Stimulated activated CD8-positive, alpha-beta memory T cell treated with anti-CD3 and anti-CD28 coated beads, Interleukin-12 subunit alpha, Interleukin-12 subunit beta, amount 100 ng/mL, for 24 hours (primary cell): Measurements from ENCODE around the gene ATRN.

ENCODE experiments used
- DNase-seq: peaks from one replicate; pipeline ENCODE4 v3.0.0-alpha.2; 2020; ENCODE audit errors: extremely low read depth

ATRN gene

DNA sequence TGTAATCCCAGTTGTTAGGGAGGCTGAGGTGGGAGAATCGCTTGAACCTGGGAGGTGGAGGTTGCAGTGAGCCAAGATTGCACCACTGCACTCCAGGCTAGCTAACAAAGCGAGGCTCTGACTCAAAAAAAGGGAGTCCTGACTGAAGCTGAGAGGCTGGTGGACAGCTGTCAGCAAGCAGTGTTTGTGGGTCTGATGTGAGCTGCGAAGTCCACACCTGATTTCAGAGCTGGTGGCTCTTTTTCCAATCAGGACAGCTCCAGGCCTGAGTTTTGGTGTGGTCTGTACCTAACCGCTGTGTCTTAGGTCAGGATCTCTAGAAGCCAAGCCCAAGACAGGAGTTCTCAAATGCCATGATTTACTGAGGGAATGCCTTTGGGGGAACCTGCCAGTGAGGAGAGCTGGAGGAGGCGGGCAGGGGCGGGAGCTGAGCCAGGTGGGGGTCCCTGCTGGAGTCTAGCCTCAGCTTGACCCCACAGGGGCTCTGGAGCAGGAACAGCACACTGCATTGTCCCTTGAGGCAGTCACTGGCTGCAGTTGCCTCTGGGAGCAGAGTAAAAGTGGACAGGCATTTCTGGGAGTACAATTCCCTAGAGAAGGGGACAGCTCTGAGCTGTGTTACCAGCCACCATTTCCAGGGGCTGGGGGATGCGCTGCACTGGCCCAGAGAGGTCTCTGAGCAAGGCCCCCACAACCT lies 187.3 kb downstream of the ATRN start:
- DNase-seq = no peak

DNA sequence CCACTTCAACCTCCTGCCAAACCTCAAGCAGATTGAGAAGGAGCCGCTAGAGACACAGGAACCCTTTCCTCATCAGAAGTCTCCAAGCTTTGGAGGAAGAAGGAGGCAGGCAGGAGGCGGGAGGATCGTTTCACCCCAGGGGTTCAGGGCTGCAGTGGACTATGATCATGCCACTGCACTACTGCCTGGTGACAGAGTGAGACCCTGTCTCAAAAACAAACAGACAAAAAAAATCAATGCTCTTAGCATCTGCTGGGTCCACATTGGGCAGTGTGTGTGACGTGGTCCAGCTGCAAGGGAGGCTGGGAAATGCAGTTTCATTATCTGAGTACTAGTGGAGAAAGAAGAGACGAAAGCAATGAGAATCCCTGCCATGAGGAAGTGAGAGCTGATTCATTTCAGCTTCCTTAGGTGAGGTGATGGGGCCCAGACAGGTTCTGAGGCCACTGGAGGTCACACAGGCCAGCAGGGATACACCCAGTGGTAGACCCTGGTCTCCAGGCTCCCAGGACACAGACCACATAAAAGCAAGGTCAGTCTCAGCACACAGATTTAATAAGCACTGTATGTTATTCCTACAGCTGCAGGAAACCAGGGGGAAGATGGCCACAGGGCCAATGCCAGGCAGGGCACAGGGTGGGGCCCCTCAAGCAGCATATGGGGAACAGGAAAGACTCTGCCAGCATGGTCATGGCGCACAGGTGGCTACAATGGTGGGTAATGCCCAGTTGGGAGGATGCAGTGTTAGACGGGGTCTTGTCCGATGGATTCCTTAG lies 188.1 kb downstream of the ATRN start:
- no peak for DNase-seq

DNA sequence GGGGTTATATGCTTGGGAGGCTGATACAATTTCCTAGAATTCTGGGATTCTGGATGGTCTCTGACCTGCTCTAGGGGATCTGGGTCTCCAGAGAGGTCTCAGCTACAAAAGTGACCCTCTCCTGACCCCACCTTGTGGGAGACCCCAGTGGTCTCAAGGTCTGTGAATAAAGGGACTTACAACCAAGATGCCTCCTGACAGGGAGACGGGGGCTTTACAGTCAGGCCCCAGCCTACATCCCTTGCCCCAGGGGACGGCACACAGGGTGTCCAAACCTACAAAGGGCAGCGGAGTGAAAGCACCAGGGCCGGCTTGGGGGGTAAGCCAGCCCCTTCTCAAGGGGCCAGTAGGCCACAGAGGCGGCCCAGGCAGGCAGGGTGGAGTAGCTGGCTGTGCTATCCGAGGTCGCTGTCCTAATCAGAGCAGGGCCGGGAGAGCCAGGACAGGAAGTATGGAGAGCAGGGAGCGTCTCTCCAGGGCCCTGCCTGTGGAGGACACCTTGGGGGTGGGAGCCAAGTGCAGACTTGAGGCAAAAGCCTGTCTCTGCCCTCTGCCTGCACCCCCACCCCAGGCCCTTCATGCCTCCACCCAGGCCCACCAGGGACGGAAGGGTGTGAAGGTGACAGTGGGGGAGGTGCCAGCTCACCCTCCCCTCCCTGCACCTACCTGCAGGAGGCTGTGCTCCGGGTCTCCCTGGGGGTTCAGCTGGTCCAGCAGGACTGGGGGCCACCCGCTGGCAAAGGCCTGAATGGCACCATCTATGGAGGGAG lies 188.9 kb downstream of the ATRN start:
- DNase-seq = no peak

DNA sequence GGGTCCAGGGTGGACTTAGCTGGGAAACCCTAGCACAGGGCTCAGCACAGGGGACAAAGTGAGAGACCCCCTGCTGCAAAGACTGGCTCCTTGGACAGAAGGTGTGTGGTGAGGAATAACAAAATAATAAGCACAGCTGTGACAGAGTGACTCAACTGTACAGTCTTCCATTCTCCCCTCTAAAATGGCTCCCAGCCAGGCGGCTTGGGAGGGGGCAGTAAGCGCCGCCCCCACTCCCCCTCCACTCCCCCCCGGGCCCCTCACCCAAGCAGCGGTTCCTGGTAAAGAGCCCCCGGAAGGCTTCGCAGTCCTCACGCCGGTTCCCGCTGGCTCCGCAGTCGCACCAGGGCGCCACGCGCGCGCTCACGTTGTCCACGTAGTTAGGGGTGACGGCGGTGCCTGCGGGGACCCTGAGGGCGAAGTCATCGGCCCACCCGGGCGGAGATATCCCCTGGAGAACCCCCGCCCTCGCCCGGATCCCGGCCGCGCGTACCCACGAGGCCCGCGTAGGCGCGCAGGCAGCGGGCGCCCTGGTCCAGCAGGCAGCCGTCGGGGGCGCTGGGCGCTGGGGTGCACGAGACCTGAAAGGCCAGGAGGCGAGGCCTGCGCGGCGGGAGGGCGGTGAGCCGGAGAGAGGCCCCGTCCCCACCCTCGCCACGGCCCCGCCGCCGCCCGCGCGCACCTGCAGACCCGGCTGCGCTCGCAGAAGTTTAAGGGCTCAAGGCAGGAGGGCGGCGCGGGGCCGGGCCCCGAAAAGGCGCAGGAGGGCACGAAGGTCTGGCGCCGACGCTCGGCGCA lies 189.6 kb downstream of the ATRN start:
- no peak for DNase-seq

DNA sequence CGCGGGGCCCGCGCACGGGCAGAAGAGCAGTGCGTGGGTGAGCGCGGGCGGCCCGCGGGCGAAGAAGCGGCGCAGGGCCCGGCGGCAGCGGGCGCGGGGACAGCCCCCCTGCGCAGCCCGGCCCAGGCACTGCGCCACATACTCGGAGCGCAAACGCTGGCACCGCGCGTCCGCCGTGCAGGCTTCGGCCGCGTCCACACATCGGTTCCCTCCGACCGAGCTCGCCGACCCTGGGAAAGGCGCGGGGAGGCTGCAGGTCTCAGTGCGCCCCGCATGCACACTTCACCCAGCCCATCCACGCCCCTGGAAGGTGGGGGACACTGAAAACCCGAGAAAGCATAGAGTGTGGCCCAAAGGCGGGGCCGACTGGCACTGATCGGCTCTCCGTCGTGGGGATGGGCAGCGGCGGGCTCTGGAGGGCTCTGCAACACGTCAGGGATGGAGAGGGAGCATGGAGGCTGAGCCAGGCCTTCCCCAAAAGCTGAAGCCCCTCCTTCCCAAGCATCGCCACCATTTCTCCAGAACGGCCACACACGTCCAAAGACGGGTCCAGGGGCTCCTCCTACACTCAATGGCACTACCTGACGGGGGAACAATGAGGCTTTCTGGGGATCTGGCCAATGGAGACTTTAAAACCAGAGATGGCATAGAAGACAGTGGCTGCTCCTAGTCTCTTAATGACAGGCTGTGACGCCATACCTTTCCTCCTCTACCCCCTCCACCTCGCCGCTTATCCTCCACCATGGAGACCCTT lies 190.4 kb downstream of the ATRN start:
- DNase-seq = no peak

DNA sequence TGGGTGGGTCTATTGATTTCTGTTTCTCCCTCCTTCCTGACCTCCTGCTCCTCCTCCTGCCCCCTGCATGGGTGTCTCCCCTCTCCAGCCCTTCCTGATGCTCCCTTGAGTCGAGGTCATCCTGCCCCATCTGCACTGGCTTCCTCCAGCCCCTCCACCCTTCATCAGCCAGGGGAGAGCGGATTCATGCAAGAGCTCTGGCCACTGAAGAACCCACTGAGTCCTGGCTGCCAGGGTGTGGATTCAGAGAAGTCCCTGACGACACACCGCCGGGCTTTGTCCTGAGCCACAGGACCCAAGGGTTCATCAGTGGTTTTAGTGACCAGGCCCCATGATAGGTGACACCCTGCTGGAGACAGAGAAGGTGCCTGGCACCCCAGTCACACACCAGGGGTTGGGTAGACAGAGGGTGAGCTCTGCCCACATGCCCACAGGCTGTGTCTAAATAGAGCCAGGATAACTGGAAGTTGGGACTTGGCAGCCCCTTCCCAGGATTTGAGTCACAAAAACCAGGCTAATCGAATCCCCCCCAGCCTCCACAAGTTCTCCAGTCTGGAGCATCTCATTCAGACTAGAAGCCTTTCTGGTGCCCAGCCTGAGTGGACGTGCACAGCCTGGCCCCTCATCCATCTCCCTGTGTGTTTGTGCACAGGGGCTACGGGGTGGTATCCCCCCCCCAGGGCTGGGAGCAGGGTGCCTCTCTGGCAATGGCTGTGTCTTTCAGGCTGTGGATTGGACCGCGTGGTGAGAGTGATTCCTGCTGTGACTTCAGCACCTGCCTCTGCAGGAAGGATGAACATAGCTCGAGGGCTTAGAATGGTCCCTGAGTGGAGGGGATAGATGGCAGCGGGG lies 191.2 kb downstream of the ATRN start:
- no peak for DNase-seq

DNA sequence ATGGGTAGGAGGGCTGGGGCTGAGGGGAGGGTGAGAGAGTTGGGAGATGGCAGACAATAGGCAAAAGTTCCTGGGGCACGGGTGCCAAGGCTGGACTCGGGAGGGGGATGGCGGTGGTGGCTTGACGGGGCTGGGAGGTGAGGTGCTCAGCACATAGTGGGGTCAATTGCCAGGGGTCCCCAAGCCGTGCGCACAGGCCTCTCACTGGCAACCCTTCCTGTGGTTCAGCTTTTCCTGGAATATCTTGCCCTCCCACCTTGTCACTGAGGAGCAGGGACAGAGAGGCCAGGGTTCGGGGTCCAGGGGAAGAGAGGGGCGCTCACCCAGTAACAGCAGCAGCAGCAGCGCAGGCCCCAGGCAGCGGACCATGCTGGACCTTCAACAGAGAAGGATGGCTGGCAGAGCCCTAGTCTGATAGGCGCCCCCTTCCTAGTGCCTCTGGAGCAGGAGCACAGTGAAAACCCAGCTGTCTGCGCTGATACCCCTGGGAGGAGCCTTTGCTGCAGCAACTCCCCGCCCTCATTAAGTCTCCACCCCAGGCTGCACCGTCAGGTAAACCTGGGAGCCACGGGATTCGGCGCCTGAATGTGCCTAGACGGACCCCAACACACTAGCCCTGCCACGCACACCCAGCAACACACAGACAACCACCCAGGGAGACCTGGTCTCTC lies 192.3 kb downstream of the ATRN start, which contains the start of gene GFRA4:
GFRA4 (minus strand) TSS at position 369 of the 671 bp plus-strand sequence; CDS start at position 369, 0 bp downstream.
- no peak for DNase-seq

DNA sequence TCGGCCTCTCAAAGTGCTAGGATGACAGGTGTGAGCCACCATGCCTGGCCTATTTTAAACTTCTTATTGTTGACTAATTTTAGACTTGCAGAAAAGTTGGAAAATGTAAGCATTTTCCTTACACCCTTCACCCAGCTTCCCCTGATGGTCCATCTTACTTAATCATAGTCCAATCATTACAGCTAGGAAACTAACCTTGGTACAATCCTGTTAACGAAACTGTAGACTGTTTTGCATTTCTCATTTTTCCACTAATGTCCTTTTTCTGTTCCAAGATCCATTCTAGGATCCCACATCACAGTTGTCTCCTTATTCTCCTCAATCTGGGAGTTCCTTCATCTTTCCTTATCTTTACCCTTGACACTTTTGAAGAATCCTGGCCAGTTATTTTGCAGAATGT lies 193.0 kb downstream of the ATRN start:
- DNase-seq = no peak

DNA sequence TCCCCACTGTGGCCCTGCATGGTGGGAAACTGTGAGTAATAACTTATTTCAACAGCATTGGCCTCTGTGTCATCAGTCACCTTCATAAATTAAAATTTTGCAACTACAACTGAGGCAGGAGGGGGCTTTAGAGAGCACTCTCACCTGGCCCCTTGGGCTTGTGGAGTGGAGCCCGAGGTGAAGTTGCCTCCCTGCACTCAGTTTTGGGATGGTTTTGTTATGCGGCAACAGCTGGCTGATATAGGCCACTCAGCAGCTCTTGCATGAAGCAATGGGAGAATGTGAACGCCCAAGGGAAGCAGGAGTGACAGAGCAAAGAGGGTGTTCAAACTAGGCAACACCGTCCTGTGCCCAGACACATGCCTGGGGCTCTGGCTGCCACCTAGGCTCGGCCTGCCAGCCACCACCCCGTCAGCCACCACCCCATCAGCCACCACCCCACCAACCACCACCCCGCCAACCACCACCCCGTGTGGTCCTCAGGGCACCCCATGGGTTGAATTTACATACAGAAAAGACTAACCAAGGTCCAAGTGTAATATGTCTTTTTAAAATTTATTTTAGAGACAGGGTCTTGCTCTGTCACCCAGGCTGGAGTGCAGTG lies 196.7 kb downstream of the ATRN start:
- DNase-seq = no peak

DNA sequence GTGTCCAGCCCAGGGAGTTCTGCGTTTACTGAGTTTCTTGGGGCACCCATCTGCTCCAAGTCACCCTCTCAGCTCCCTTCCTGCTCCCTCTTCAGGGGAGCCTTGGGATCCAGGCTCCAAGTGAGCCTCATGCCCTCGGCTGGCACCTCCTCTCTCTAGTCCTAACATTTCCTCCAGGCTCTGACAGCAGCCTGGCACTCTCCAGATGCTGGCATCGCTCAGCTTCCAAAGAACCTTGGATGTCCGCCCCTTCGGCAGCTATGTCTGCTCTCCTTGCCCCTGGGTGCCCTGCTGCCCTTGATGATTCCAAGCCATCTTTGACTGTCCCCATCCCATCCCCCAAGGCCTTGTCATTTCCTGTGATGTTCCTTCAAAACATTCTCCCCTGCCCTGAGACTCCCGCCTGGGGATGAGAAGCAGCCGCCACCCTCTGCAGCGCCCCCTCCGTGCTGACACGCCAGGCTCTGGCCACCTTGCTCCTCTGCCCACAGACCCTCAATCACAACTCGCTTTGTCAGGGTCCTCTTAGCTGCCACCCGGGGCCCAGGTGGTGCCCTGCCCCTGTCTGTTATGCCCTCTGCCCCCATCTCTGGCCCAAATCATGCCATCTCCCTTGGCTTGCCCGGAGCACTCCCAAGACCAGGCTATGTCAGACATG lies 199.0 kb downstream of the ATRN start:
- no peak for DNase-seq

DNA sequence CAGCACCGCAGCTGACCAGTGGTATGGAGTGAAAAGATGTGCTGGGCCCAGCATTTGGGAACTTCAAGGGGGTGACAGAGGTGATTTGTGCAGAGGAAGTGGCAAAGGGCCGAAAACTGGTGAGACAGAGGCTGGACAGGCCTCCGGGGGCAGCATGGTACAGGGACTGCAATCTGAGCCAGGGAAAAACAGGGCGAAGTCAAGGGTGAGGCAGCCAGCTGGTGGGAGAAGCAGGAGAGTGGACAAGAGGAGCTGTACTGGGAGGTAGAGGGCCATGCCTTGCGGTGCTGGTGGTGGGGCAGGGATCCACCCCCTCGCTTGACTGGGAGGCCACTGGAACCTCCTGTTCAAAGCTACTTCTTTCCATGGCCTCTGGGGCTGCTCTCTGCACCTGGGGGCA lies 199.7 kb downstream of the ATRN start:
- no peak for DNase-seq

DNA sequence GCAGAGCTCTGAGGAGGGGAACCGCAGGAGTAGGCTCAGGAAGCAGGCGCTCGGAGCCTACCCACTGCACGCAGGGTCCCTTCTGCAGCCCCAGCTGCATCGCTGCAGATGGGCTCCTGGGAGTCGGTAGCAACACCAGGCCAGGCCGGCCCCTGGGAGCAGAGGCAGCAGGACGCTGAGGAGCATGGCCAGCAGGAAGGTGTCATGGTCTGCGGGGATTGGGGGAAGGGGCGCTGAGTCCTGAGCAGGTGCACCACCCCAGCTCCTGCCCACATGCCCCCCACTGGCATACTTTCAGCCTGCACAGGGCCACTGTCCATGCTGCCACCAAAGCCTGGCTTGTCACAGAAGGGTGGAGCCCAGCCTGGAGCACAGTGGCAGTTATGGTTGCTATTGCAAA lies 200.1 kb downstream of the ATRN start:
- no peak for DNase-seq

DNA sequence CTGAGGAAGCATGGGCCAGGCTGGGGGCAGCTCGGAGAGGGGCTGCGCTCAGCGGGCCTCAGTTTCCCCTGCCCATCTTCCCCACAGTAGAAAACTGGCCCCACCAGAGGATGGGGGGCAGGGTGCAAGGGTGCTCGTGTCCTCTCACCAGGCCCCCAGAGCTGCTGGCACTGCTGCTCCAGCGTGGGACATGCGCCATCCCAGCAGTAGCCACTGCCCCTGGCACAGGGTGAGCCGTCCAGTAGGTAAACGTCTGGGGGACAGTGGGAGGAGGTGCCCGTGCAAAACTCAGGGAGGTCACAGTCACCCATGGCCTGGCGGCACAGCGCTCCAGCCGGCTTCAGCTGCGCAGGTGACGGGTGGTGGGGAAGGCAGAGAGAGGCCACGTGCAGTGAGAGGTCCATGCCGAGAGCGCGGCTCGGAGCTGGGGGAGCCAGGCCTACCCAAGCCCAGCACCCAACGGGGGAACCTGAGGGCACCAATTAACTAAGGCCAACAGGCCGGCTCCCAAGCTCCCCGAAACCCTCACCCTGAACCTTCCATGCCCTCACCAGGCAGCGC lies 201.2 kb downstream of the ATRN start:
- no peak for DNase-seq

DNA sequence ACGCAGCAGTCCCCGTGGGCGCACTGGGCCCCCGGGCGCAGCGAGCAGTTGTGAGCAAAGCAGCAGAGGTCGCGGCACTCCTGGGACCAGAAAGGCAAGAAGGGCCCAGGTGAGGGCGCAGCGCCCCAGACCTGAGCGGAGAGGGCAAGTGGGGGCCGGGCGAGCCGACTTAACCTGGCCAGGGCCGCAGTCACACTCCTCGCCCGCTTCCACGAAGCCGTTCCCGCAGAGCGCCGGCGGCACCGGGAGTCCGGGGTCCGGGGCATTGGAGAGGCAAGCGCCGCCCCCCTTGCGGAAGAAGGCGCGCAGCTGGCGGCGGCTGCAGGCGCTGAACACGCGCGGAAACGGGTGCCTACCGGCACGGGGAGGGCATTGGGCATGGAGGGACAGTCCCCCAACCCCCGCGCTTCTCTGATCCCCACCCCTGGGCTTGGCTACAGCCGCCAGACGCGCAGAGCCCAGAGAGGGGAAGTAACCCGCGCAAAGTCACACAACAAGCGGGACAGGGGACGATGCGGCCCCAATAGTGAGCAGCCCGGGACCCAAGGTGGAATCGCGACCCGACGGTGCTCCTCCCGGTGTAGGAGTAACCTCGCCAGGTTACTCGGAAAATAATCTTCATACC lies 201.8 kb downstream of the ATRN start:
- DNase-seq = no peak

DNA sequence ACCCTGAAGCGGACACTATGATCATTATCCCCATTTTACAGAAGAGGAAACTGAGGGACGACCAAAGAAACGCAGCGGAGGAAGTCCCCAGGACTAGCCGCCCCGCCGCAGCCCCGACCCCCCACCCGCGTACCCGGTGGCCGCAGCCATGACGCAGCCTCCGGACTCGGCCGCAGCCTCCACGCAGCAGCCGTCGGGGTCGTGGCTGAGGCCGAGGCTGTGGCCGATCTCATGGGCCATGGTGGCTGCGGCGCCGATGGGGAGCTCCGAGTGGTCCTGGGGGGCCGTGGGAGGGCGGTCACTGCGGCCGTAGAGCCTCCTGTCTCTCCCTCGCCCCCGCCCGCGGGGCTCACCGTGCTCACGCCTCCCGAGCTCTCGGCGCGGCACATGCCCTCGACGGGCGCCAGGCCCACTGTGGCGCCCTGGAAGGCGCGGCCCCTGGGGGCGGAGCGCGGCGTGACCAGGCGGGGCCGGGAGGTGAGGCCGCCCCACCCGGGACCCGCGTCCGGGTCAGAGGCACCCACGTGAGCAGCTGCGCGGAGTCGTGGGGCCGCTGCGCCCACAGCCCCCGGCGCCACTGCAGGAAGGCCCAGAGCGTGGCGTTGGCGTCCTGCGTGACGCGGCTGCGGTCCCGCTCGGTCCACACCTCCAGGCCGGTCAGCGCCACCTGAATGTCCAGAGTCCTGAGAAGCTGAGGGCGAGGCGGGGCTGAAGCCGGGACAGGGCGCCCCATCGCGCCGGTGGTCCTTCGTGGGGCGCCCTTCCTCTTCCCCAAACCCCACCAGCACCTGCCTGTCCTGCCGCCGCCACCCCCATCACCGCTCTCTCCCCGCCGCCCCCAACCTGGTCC lies 202.6 kb downstream of the ATRN start:
- no peak for DNase-seq

DNA sequence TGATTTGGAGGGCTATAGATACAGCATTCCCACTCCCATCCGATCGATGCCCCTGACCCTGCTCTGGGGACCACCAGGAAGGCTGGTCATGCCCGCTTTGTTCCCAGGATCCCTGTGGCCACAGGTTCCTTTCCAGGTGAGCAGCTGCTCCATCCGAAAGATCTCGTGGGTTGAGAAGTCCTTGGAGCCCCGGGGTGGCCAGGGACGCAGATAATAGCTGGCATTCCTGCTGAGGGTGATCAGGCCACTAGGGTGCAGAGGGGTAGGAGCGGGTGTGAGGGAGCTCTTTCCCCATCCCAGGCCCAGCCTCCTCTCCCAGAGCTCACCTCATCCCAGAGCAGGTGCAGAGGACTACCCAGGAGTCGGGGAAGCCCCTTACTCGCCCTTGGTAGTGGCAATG lies 203.6 kb downstream of the ATRN start:
- DNase-seq = no peak
